Activated CD8-positive, alpha-beta memory T cell treated with anti-CD3 and anti-CD28 coated beads, Interleukin-2, amount 50 U/mL, for 24 hours (primary cell): ENCODE results near the gene IRF9.
"Not testable (repeated sequence)": the region's sequence is repeated elsewhere in the genome, so short reads cannot be mapped to it uniquely, and the experiment has no call there.

Source experiments
- DNase-seq: peaks from one replicate; pipeline ENCODE4 v3.0.0-alpha.2; 2020; ENCODE audit errors: extremely low read depth

Gene IRF9

DNA sequence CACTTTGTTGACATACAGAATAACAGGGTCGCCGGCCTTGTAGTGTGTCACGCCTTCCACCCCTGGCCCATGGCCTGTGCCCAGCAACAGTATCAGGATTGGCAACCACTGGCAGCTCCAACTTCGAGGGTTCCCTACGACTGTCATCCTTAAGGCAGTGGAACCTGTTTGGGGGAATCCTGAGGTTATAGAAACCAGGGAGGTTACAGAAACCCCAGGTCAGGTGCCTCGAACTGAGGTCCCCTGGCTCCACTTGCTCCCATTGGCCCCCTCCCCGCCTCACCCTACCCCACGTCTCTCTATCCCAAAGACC is 33.8 kb downstream of the IRF9 start:
- no peak for DNase-seq

DNA sequence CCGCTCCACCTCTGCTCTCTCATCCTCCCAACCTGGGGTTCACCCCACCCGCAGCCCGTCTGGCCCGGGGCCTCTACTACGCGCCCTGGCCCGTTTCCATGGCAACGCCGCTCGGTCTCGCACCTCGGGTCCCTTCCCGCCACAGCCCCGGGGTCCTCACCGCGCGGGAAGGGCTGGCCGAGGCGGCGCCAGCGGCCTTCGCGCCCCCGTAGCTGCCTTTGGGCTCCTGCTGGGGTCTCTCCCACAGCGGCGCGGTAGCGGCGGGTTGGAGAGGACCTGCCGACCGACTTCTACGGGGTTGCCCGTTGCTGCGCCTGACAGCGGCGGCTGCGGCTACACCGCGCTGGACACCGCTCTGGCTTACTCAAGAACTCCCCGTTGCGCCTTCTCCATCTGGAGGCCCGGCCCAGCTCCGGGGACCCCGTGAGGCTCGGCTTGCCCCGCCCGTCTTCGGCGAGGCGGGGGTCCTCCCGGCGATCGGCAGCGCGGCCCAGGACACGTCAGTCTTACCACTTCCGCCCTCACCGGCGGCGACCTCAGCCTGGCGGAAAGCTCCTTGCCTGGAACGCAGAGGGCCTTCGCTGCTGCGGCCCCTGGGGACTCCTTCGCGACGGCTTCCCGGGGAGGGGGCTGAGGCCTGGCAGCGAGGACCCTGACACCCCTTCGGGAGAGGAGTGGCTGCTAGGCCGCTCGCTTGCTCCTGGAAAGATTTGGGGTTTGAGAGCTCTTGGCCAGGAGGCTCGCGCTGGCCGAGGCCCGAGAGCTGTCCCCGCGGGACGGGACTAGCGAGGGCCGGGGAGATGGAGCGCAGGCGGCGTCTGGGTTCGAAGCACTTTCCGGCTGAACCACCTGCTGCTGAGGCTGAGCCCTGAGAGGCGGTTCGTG is 34.4 kb downstream of the IRF9 start, which contains the start of gene TM9SF1:
TM9SF1 (minus strand) TSS at position 256 of the 885 bp plus-strand sequence. CDS start 422 bp downstream, outside the sequence.
- peak; percentile 68 for DNase-seq

DNA sequence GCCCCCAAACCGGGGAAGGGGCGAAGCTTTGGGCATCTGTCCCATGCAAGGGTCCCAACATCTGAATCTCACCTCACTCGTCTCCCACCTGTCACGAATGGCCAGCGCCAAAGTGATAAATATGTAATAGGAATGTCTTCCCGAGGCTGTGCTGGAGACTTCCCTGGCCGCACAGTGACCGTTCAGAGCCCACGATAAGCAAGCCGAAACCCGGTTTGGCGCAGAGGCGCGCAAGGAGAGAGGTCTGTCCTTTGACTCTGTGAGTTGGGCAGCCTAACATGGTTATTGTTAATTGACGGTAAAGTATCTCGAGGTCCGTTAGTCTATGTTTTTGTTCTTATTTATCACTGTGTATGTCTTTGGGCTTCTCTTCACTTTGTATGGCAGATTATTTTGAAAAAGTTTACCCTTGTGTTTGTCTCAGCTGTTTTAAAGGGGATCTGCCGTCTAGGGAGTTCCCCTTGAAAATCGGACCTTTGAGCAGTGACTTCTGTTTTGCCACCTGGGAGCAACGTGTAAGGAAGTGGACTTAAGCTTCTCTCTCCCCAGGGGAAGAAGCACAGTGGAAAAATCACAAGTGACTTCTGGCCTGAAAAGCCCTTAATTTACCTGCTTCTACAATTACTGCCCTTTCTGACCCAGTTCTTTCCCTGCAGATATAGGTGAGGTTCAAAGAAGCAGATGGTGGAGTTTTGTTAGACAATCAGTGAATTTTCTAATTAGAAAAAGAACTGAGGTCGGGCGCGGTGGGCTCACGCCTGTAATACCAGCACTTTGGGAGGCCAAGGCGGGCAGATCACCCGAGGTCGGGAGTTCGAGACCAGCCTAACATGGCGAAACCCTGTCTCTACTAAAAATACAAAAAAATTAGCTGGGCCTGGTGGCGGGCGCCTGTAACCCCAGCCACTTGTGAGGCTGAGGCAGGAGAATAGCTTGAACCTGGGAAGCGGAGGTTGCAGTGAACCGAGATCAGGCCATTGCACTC is 35.3 kb downstream of the IRF9 start:
- no peak for DNase-seq

DNA sequence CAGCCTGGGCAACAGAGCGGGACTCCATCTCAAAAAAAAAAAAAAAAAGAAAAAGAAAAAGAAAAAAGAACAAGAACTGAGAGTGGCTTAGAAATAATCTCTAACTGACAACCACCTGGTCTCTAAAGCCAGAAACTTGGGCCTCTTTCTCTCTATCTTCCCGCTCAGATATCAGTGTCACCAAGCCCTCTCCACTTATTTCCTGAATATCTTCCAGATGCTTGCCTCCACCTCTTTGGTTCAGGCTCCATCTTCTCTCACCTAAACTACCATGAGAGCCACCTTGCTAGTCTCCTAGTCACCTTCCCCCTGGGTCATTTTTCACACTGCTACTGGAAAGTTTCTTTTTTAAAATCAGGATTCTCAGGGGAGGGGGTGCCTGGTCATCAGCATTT is 36.0 kb downstream of the IRF9 start:
- DNase-seq: no peak

DNA sequence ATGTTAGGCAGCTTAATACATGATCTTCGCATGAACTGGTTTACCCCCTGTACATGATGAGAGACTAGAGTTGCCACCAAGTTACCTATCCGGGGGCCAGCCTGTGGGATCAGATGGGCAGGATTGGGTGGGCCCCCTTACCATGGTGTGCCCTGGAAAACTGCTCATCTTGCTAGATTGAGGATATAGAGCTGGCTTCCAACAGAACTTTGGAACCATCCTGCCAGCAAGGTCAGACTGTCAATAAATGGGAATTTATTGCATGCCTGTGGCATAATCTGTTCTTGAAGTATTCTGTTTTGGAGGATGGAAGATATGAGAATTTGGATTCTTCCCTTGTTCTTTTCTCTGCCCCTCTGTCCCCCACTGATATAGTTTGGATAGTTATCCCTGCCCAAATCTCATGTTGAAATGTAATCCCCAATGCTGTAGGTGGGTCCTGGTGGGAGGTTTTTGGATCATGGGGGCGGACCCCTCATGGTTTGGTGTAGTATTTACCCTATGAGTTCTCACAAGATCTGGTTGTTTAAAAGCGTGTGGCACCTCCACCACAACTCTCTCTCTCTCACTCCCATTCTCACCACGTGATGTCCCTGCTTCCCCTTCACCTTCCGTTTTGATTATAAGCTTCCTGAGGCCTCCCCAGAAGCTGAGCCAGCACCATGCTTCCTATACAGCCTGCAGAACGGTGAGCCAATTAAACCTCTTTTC is 37.9 kb downstream of the IRF9 start:
- DNase-seq: no peak

- DNase-seq: not testable (repeated sequence)
Observed at GRCh38 chr14:24202538-24202937, 41.5 kb downstream of the IRF9 start.

DNA sequence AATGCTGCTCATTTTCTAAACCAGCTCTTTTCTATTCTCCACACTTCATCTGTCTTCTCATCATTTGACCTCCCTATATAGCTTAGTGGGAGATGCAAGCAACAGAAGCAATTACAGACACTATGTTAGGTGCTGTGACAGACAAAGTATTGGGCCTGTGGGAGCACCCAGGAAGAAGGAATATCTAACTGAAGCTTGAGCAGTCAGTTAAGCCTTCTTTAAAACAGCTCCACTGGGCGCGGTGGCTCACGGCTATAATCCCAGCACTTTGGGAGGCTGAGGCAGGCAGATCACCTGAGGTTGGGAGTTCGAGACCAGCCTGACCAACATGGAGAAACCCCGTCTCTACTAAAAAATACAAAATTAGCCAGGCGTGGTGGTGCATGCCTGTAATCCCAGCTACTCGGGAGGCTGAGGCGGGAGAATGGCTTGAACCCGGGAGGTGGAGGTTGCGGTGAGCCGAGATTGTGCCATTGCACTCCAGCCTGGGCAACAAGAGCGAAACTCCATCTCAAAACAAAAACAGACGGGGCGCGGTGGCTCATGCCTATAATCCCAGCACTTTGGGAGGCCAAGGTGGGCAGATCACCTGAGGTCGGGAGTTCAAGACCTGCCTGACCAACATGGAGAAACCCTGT is 42.3 kb downstream of the IRF9 start:
- not testable (repeated sequence) for DNase-seq

GRCh38 chr14:24204163-24205146 is 43.4 kb downstream of the IRF9 start:
- DNase-seq: no peak

GRCh38 chr14:24206260-24207103 is 45.4 kb downstream of the IRF9 start:
- no peak for DNase-seq

DNA sequence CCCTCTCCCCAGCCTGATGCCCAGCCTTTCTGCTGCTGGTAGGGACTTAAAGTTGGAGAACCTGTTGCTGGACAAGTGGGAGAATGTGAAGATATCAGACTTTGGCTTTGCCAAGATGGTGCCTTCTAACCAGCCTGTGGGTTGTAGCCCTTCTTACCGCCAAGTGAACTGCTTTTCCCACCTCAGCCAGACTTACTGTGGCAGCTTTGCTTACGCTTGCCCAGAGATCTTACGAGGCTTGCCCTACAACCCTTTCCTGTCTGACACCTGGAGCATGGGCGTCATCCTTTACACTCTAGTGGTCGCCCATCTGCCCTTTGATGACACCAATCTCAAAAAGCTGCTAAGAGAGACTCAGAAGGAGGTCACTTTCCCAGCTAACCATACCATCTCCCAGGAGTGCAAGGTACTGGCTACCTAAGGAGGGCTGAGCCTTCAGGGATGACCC is 46.1 kb downstream of the IRF9 start:
- DNase-seq: no peak

- no peak for DNase-seq
Observed at GRCh38 chr14:24207625-24208024, 46.6 kb downstream of the IRF9 start.

GRCh38 chr14:24211311-24211710 is 50.2 kb downstream of the IRF9 start:
- no peak for DNase-seq

DNA sequence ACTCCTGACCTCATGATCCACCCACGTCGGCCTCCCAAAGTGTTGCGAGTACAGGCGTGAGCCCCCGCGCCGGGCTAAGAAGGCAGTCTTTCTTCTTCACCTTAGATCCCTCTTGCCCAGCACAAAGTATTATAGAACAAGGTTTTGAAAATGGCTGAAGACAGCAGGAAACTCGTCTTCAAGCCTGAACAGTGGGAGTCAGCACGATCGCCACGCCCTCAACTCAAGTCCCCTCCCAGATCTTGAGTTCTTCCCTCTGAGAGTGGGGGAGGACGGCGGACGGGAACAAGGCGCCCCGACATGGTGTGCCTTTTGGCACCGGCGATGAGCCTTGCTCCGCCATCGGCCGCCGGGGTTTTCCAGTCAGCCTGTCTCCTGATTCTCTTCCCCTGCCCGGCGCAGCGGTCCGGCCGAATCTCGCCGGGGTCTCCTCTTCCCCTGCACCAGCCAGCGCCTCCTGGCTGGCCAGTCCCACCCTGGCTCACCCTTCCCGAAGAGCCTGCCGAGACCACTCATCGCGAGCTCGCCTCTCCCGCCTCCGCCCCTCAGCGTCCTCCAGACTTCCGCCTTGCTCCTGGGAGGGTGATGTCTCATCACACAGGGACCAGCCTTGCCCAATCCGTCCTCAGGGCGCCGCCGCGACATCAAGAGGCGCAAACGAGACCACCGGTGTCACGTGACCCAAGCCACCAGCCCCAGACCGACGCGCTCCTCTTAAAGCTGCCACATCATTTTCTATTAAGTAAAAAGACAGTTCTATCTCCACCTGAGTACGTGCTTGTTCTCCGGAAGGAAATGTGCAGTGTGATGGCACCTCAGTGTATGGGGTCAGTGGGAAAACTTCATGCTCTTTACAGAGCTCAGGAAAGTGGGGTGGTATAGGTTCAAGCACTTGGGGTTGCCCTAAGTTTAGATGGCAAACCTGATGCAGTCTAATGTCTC is 52.1 kb downstream of the IRF9 start, which contains the start of gene CHMP4A:
CHMP4A (minus strand) TSS at position 565 of the 942 bp plus-strand sequence; CDS start at position 516, 49 bp downstream.
- peak; percentile 93 for DNase-seq

- no peak for DNase-seq
Observed at GRCh38 chr14:24213866-24214662, 53.0 kb downstream of the IRF9 start.

GRCh38 chr14:24215495-24216344 is 54.7 kb downstream of the IRF9 start, which contains the start of gene MDP1:
MDP1 (minus strand) TSS chr14:24216066; CDS start chr14:24215955, 111 bp downstream.
- peak; percentile 71 for DNase-seq
